Measurements from ENCODE around the gene AIRE. TPM values are rescaled to one million over a fixed set of nuclear protein-coding genes. Genes with fewer than 3 reads are reported as not detected.

AIRE gene
- total RNA-seq, 4 donors from 2014 or later = 0.30 TPM; not detected in 3

GRCh38 chr21:44260066-44260465 is 25.6 kb upstream of the AIRE start:
- WGBS, 2 donors = 62 to 73% methylated on average over 4 of the region's 4 CpGs
- Histone ChIP-seq H3K4me1 (no peaks in the 10 kb centered on the region), H3K36me3 (no peaks in the 10 kb centered on the region), H3K9me3 (peaks cover 0 to 18% (median 0%) of the 10 kb centered on the region in 4 donors), H3K27ac (no peak overlapping the region), H3K27me3 (no peaks in the 10 kb centered on the region), H3K4me3 (no peak overlapping the region)
- TF ChIP-seq POLR2A (IDR thresholded peaks at IDR 0.05) (no peak), EP300 (IDR thresholded peaks at IDR 0.05) (no peak), CTCF (IDR thresholded peaks at IDR 0.05) (no peak)
- DNase-seq (ENCODE audit: low spot score in 2 of 2) = no peak

- DNase-seq (ENCODE audit: low spot score in 2 of 2) = no peak
- Histone ChIP-seq H3K27me3 (no peaks in the 10 kb centered on the region), H3K4me3 (no peak overlapping the region), H3K36me3 (no peaks in the 10 kb centered on the region), H3K9me3 (peaks cover 0 to 18% (median 0%) of the 10 kb centered on the region in 4 donors), H3K4me1 (no peaks in the 10 kb centered on the region), H3K27ac (no peak overlapping the region)
- 77 to 84% methylated on average over 6 to 19 of the region's 19 CpGs for WGBS, 2 donors
- TF ChIP-seq CTCF (IDR thresholded peaks at IDR 0.05) (no peak), EP300 (IDR thresholded peaks at IDR 0.05) (no peak), POLR2A (IDR thresholded peaks at IDR 0.05) (no peak)
Measured at GRCh38 chr21:44260791-44261631, 24.7 kb upstream of the AIRE start.

- H3K9me3 ChIP-seq = peaks cover 0 to 18% (median 0%) of the 10 kb centered on the region in 4 donors
- no peak within 1 kb of the TSS for H3K4me3 ChIP-seq
- H3K4me1 ChIP-seq = no peaks in the 10 kb centered on the region
- no peak for DNase-seq (ENCODE audit: low spot score in 2 of 2)
- no peaks in the 10 kb centered on the region for H3K27me3 ChIP-seq
- H3K27ac ChIP-seq = no peak within 1 kb of the TSS
- H3K36me3 ChIP-seq = no peaks in the 10 kb centered on the region
- TF ChIP-seq POLR2A (IDR thresholded peaks at IDR 0.05) (no peak), CTCF (IDR thresholded peaks at IDR 0.05) (no peak), EP300 (IDR thresholded peaks at IDR 0.05) (no peak)
- WGBS, 2 donors = 75 to 77% methylated on average over 19 of the region's 19 CpGs
Measured at GRCh38 chr21:44261675-44262295, 23.9 kb upstream of the AIRE start, which contains the start of gene DNMT3L. Gene DNMT3L, minus strand, starts transcription at chr21:44261897. Its CDS starts 638 bp downstream, at chr21:44261259.

GRCh38 chr21:44262338-44263056 is 23.2 kb upstream of the AIRE start:
- no peak overlapping the region for H3K4me3 ChIP-seq
- H3K36me3 ChIP-seq = no peaks in the 10 kb centered on the region
- no peak overlapping the region for H3K27ac ChIP-seq
- 77 to 80% methylated on average over 12 of the region's 12 CpGs for whole genome bisulfite sequencing, 2 donors
- no peak for TF ChIP-seq CTCF (IDR thresholded peaks at IDR 0.05)
- TF ChIP-seq EP300 (IDR thresholded peaks at IDR 0.05) = no peak
- no peak for TF ChIP-seq POLR2A (IDR thresholded peaks at IDR 0.05)
- H3K27me3 ChIP-seq = no peaks in the 10 kb centered on the region
- no peak for DNase-seq (ENCODE audit: low spot score in 2 of 2)
- H3K9me3 ChIP-seq = peaks cover 0 to 18% (median 0%) of the 10 kb centered on the region in 4 donors
- no peaks in the 10 kb centered on the region for H3K4me1 ChIP-seq

All from tibial nerve (tissue), 4 donors.